H1 (cell line): Measurements from ENCODE around the gene ATP6V1C2. TPM values are rescaled to one million over a fixed set of nuclear protein-coding genes. Genes with fewer than 3 reads are reported as not detected.

Experiments
- CTCF ChIA-PET: fragments of 300-600 bp; sonication (Branson Sonifier 250); formaldehyde crosslinking; loops from one replicate; lab custom pipeline; 2021; ENCODE audit not compliant: partially characterized antibody; lab: Charles Lee
- POLR2A ChIA-PET: fragments of 300-600 bp; sonication (Branson Sonifier 250); formaldehyde crosslinking; loops from one replicate; lab custom pipeline; 2021; ENCODE audit warnings: inconsistent platforms; ENCODE audit not compliant: partially characterized antibody; lab: Charles Lee
- DNase-seq, 2 experiments: peaks; one replicate each; pipeline versions ENCODE4 v3.0.0 to v3.0.0-alpha.2; 2010 to 2022; ENCODE audit warnings: low spot score in 2 of 2, low read depth in 1 of 2, mixed read lengths in 1 of 2
- FAIRE-seq: peaks from 2 replicates; lab custom pipeline; 2011; peaks lifted over from hg19 to GRCh38; lab: Jason Lieb, UNC
- H2AFZ ChIP-seq: 2 replicates; pipeline ENCODE4 v1.8.1; 2012; ENCODE audit warnings: low read length, inconsistent platforms
- H2AK5ac ChIP-seq: 2 replicates; pipeline ENCODE4 v1.6.1; 2013; ENCODE audit warnings: low read depth, low read length
- H2BK120ac ChIP-seq: replicated peaks from 2 replicates; pipeline ENCODE3; 2013; ENCODE audit warnings: low read depth, low read length, inconsistent platforms
- H2BK12ac ChIP-seq: 2 replicates; pipeline ENCODE4 v1.6.1; 2013; ENCODE audit warnings: low read depth, low read length
- H2BK15ac ChIP-seq: 2 replicates; pipeline ENCODE4 v1.6.1; 2013; ENCODE audit warnings: low read length
- H2BK20ac ChIP-seq: 2 replicates; pipeline ENCODE4 v1.6.1; 2013; ENCODE audit warnings: low read length
- H2BK5ac ChIP-seq: 2 replicates; pipeline ENCODE4 v1.6.1; 2013; ENCODE audit warnings: low read depth, low read length
- H3K14ac ChIP-seq: 2 replicates; pipeline ENCODE4 v1.6.1; 2013; ENCODE audit warnings: inconsistent platforms; ENCODE audit not compliant: insufficient read length
- H3K18ac ChIP-seq: 2 replicates; pipeline ENCODE4 v1.6.1; 2013; ENCODE audit warnings: low read length; ENCODE audit errors: extremely low read depth
- H3K23ac ChIP-seq: 2 replicates; pipeline ENCODE4 v1.6.1; 2013; ENCODE audit warnings: inconsistent platforms; ENCODE audit not compliant: insufficient read length
- H3K23me2 ChIP-seq: 2 replicates; pipeline ENCODE4 v1.6.1; 2013; ENCODE audit warnings: low read depth, low read length
- H3K27ac ChIP-seq: 2 replicates; pipeline ENCODE4 v1.6.1; 2011; ENCODE audit warnings: low read depth, low read length, inconsistent platforms
- H3K27me3 ChIP-seq, 4 experiments: replicated peaks in 1 of 4; 1 replicate in 1 of 4; 2 replicates in 3 of 4; pipeline versions ENCODE4 v1.6.1 to v1.8.1; 2011 to 2013; ENCODE audit warnings: low read length in 3 of 4, mild to moderate bottlenecking in 3 of 4, inconsistent platforms in 2 of 4, mixed read lengths in 2 of 4, moderate library complexity in 1 of 4; ENCODE audit not compliant: control insufficient read depth in 3 of 4, insufficient read depth in 3 of 4; ENCODE audit errors: extremely low read depth in 1 of 4
- H3K36me3 ChIP-seq, 4 experiments: 2 replicates each; pipeline versions ENCODE4 v1.6.1 to v1.8.1; 2011 to 2013; ENCODE audit warnings: mild to moderate bottlenecking in 4 of 4, low read length in 3 of 4, moderate library complexity in 2 of 4, control low read depth in 1 of 4, inconsistent platforms in 1 of 4; ENCODE audit not compliant: insufficient read depth in 4 of 4, control insufficient read depth in 2 of 4
- H3K4ac ChIP-seq: replicated peaks from 2 replicates; pipeline ENCODE3; 2013; ENCODE audit warnings: low read length, low read depth, mixed read lengths, inconsistent platforms; ENCODE audit not compliant: insufficient read length
- H3K4me1 ChIP-seq, 4 experiments: replicated peaks in 1 of 4; 1 replicate in 1 of 4; 2 replicates in 3 of 4; pipeline versions ENCODE4 v1.6.1 to v1.8.1; 2011 to 2013; ENCODE audit warnings: low read length in 3 of 4, inconsistent platforms in 2 of 4, mixed read lengths in 1 of 4; ENCODE audit not compliant: insufficient read depth in 4 of 4, control insufficient read depth in 3 of 4
- H3K4me2 ChIP-seq, 2 experiments: 2 replicates each; pipeline versions ENCODE4 v1.6.1 to v1.8.1; 2011 to 2013; ENCODE audit warnings: low read depth in 2 of 2, low read length in 2 of 2, control low read depth in 1 of 2, inconsistent platforms in 1 of 2, mild to moderate bottlenecking in 1 of 2; ENCODE audit not compliant: insufficient read depth in 1 of 2
- H3K4me3 ChIP-seq, 4 experiments: fragments of 200-600, 300-600 bp in 1 of 4; sonication (generic), shearing (Covaris generic), sonication (Bioruptor Twin) in 1 of 4; 2 replicates each; pipeline versions ENCODE4 v1.5.1 to v1.8.1; 2011 to 2016; ENCODE audit warnings: low read length in 4 of 4, low read depth in 3 of 4, control low read depth in 2 of 4, inconsistent platforms in 2 of 4, mild to moderate bottlenecking in 2 of 4, mixed read lengths in 1 of 4, moderate library complexity in 1 of 4; ENCODE audit not compliant: insufficient read depth in 2 of 4; ENCODE audit errors: extremely low read depth in 1 of 4
- H3K56ac ChIP-seq: replicated peaks from 2 replicates; pipeline ENCODE3; 2013; ENCODE audit warnings: low read depth, mild to moderate bottlenecking, mixed read lengths, low read length, inconsistent platforms; ENCODE audit not compliant: insufficient read length
- H3K79me1 ChIP-seq: 2 replicates; pipeline ENCODE4 v1.6.1; 2013; ENCODE audit warnings: low read depth, low read length, control low read depth
- H3K79me2 ChIP-seq, 2 experiments: 2 replicates each; pipeline versions ENCODE4 v1.6.1 to v1.8.1; 2012 to 2013; ENCODE audit warnings: low read length in 2 of 2, mild to moderate bottlenecking in 2 of 2, inconsistent platforms in 1 of 2; ENCODE audit not compliant: insufficient read depth in 2 of 2, control insufficient read depth in 1 of 2
- H3K9ac ChIP-seq, 4 experiments: replicated peaks in 1 of 4; 1 replicate in 1 of 4; 2 replicates in 3 of 4; pipeline versions ENCODE4 v1.6.1 to v1.8.1; 2011 to 2013; ENCODE audit warnings: low read depth in 3 of 4, low read length in 3 of 4, control low read depth in 2 of 4, mild to moderate bottlenecking in 2 of 4, moderate library complexity in 2 of 4, inconsistent platforms in 1 of 4; ENCODE audit errors: extremely low read depth in 1 of 4
- H3K9me3 ChIP-seq, 2 experiments: 2 replicates each; pipeline versions ENCODE4 v1.6.1 to v1.8.1; 2012 to 2013; ENCODE audit warnings: mild to moderate bottlenecking in 2 of 2, moderate library complexity in 2 of 2, control low read depth in 1 of 2, inconsistent platforms in 1 of 2, low read depth in 1 of 2, low read length in 1 of 2, mixed read lengths in 1 of 2; ENCODE audit not compliant: insufficient read depth in 2 of 2
- H4K20me1 ChIP-seq, 2 experiments: replicated peaks in 1 of 2; 2 replicates each; pipeline versions ENCODE3 to v1.8.1; 2011 to 2013; ENCODE audit warnings: inconsistent platforms in 2 of 2, low read length in 2 of 2, mild to moderate bottlenecking in 1 of 2; ENCODE audit not compliant: insufficient read depth in 2 of 2, control insufficient read depth in 1 of 2
- H4K5ac ChIP-seq: 2 replicates; pipeline ENCODE4 v1.6.1; 2013; ENCODE audit warnings: low read length, low read depth, mixed read lengths, inconsistent platforms; ENCODE audit not compliant: insufficient read length
- H4K8ac ChIP-seq: 2 replicates; pipeline ENCODE4 v1.8.0; 2013; ENCODE audit warnings: mild to moderate bottlenecking, moderate library complexity, low read length, inconsistent platforms; ENCODE audit not compliant: insufficient read depth; ENCODE audit errors: extremely low read depth
- H4K91ac ChIP-seq: replicated peaks from 2 replicates; pipeline ENCODE3; 2013; ENCODE audit warnings: low read length, mixed read lengths, inconsistent platforms; ENCODE audit not compliant: insufficient read length
- CTBP2 ChIP-seq: IDR thresholded peaks from 2 replicates; pipeline ENCODE4 v1.7.0; 2011; ENCODE audit warnings: borderline replicate concordance, mild to moderate bottlenecking, moderate library complexity, mixed read lengths, low read length; ENCODE audit not compliant: insufficient read depth, insufficient read length
- RNF2 ChIP-seq: fragments of 200-900, 300-1000 bp; sonication (generic); IDR thresholded peaks from 2 replicates; pipeline ENCODE4 v1.7.1; 2016; ENCODE audit warnings: borderline replicate concordance, low read depth, mild to moderate bottlenecking, antibody characterized with exemption, low read length; ENCODE audit not compliant: poor library complexity, severe bottlenecking; ENCODE audit errors: missing control alignments
- SP2 ChIP-seq: IDR thresholded peaks from 2 replicates; pipeline ENCODE4 v1.6.1; 2012; ENCODE audit warnings: mild to moderate bottlenecking, low read length, inconsistent platforms
- TAF7 ChIP-seq: optimal IDR thresholded peaks from 2 replicates; pipeline ENCODE3; 2011; ENCODE audit warnings: low read depth, mild to moderate bottlenecking, inconsistent platforms, low read length, moderate library complexity, borderline replicate concordance
- TBP ChIP-seq: IDR thresholded peaks from 2 replicates; pipeline ENCODE4 v1.6.1; 2011; ENCODE audit warnings: low read depth, low read length, improper control_type of control experiment
- TCF12 ChIP-seq: IDR thresholded peaks from 2 replicates; pipeline ENCODE4 v1.6.1; 2011; ENCODE audit warnings: low read depth, mild to moderate bottlenecking, low read length
- WGBS, 2 experiments: shearing (Covaris generic) in 1 of 2; methylation state at CpG; one replicate each; pipeline versions ENCODE4 v1.1.6 to v1.1.7; 2013 to 2015; ENCODE audit warnings: low lambda C conversion rate in 2 of 2, mixed read lengths in 2 of 2, inconsistent platforms in 1 of 2, low coverage in 1 of 2, missing lambda C conversion rate in 1 of 2; ENCODE audit not compliant: insufficient replicate concordance in 2 of 2, insufficient coverage in 1 of 2, insufficient read length in 1 of 2; ENCODE audit errors: extremely low coverage in 1 of 2, missing lambda C conversion rate in 1 of 2; 5-methylcytosine and 5-hydroxymethylcytosine counted together
- polyA plus RNA-seq, 7 experiments: library from polyadenylated mRNA; depleted of rRNA in 3 of 7; stranded (reverse) in 5 of 7; unstranded in 2 of 7; fragments of >200 nt in 5 of 7; fragments of 200-250 nt in 2 of 7; gene quantifications; 1 replicate in 5 of 7; 2 replicates in 1 of 7; 4 replicates in 1 of 7; pipeline versions ENCODE4 v1.2.1 to v1.2.3, GENCODE V29; 2011 to 2013; ENCODE audit warnings: missing spikeins in 2 of 7, mixed read lengths in 2 of 7
- total RNA-seq: library from RNA; stranded (reverse); fragmentation: NEBNext Ultra II Directional; extraction: Animal tissue kit (Norgen Biotek cat#: 25700); gene quantifications from 2 replicates; pipeline ENCODE4 v1.2.1, GENCODE V29; 2021

ATP6V1C2 gene
- total and polyA plus RNA-seq, 2 of the 8 experiments (the other 6 are each of a cell fraction or from before 2014, with no cell fraction given): 0.29 to 0.74 TPM

GRCh38 chr2:10740226-10740625 lies 18.8 kb downstream of the ATP6V1C2 start:
- no peaks in the 10 kb centered on the region for H3K36me3 ChIP-seq
- FAIRE-seq: no peak
- no peaks in the 10 kb centered on the region; a peak in 1 of 7 replicates for H3K27me3 ChIP-seq
- H2BK5ac ChIP-seq: no peak overlapping the region
- no peak overlapping the region for H4K8ac ChIP-seq
- no peak overlapping the region for H2BK12ac ChIP-seq
- H4K91ac ChIP-seq: no peak overlapping the region
- 87% methylated on average over 3 of the region's 3 CpGs; no CpG with 5 or more reads in 1 of the 2 experiments for whole genome bisulfite sequencing, 2 experiments
- no peak overlapping the region for H3K23ac ChIP-seq
- H2BK120ac ChIP-seq: no peak overlapping the region
- no peak overlapping the region for H3K4me3 ChIP-seq
- H2BK15ac ChIP-seq: no peak overlapping the region
- H3K23me2 ChIP-seq: no peaks in the 10 kb centered on the region
- no peak overlapping the region for H3K14ac ChIP-seq
- ChIA-PET CTCF (interaction anchor here (0.8 kb wide), 1 partner anchor 95 kb away, joined by 3 read pairs; no protein-coding TSS in a partner anchor), POLR2A (no interaction called here)
- no peaks in the 10 kb centered on the region for H3K9me3 ChIP-seq
- no peak overlapping the region for H2BK20ac ChIP-seq
- H3K79me2 ChIP-seq: no peaks in the 10 kb centered on the region
- H3K79me1 ChIP-seq: no peaks in the 10 kb centered on the region
- no peaks in the 10 kb centered on the region for H4K20me1 ChIP-seq
- no peak overlapping the region for H3K4me2 ChIP-seq
- H2AFZ ChIP-seq: no peak overlapping the region
- no peak overlapping the region for H2AK5ac ChIP-seq
- no peak overlapping the region for H3K56ac ChIP-seq
- H3K4me1 ChIP-seq: no peaks in the 10 kb centered on the region
- H3K18ac ChIP-seq: no peak overlapping the region
- H3K27ac ChIP-seq: no peak overlapping the region
- DNase-seq: no peak
- no peak overlapping the region for H3K9ac ChIP-seq
- H4K5ac ChIP-seq: no peak overlapping the region
- H3K4ac ChIP-seq: no peak overlapping the region
- TF ChIP-seq TCF12 (no peak), TBP (no peak), TAF7 (no peak), RNF2 (no peak), CTBP2 (no peak), SP2 (no peak)
